GM23338 (cell line): ENCODE measurements around the gene CLDN20.

ENCODE experiments used
- CREB1 ChIP-seq: fragments of 250-450 bp; sonication (Bioruptor Pico); IDR thresholded peaks from 2 replicates; pipeline ENCODE4 v1.5.0; 2020; ENCODE audit warnings: low read depth, mild to moderate bottlenecking, moderate library complexity
- CTCF ChIP-seq, 2 experiments: fragments of 200-600 bp in 1 of 2; sonication (generic) in 1 of 2; conservative IDR thresholded peaks; 2 replicates each; pipeline versions ENCODE4 v1.5.1 to v1.6.1; 2016 to 2017; ENCODE audit warnings: antibody characterized with exemption in 2 of 2, low read depth in 2 of 2, mild to moderate bottlenecking in 2 of 2, moderate library complexity in 1 of 2
- EZH2 ChIP-seq: fragments of 200-600 bp; sonication (generic); IDR thresholded peaks from one replicate; pipeline ENCODE4 v1.8.0; 2017; ENCODE audit warnings: antibody characterized with exemption, mild to moderate bottlenecking, low read depth; ENCODE audit not compliant: unreplicated experiment
- POLR2AphosphoS5 ChIP-seq: IDR thresholded peaks from 2 replicates; pipeline ENCODE4 v1.6.1; 2016; ENCODE audit warnings: antibody characterized with exemption, low read depth
- STAT1 ChIP-seq: IDR thresholded peaks from one replicate; pipeline ENCODE4 v1.6.1; 2016; ENCODE audit warnings: antibody characterized with exemption; ENCODE audit not compliant: unreplicated experiment

DNA sequence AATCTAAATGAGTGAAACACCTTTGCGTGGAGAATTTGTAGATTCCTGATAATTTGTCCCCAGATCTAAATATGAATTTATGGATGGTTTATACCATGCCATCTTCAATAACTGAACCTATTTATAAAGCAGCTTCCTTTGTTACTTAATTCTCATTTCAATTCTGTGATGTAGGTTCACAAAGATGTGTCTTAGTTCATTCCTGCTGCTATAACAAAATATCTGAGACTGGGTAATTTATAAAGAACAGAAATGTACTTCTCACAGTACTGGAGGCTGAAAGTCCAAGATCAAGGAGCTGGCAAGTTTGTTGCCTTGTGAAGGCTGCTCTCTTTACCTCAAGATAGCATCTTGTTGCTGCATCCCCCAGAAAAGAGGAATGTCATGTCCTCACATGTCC lies 52.6 kb downstream of the CLDN20 start:
- TF ChIP-seq STAT1 (no peak), CTCF (conservative IDR thresholded peaks at IDR 0.05; ENCODE audit: low read depth in 2 of 2) (no peak), EZH2 (no peak), POLR2AphosphoS5 (no peak), CREB1 (no peak)
